H1 (cell line): ENCODE results near the gene SMARCC1. TPM values are rescaled to one million over a fixed set of nuclear protein-coding genes. Genes with fewer than 3 reads are reported as not detected.

Experiments
- CTCF ChIA-PET: fragments of 300-600 bp; sonication (Branson Sonifier 250); formaldehyde crosslinking; loops from one replicate; lab custom pipeline; 2021; ENCODE audit not compliant: partially characterized antibody; lab: Charles Lee
- POLR2A ChIA-PET: fragments of 300-600 bp; sonication (Branson Sonifier 250); formaldehyde crosslinking; loops from one replicate; lab custom pipeline; 2021; ENCODE audit warnings: inconsistent platforms; ENCODE audit not compliant: partially characterized antibody; lab: Charles Lee
- DNase-seq, 2 experiments: peaks; one replicate each; pipeline versions ENCODE4 v3.0.0 to v3.0.0-alpha.2; 2010 to 2022; ENCODE audit warnings: low spot score in 2 of 2, low read depth in 1 of 2, mixed read lengths in 1 of 2
- FAIRE-seq: peaks from 2 replicates; lab custom pipeline; 2011; peaks lifted over from hg19 to GRCh38; lab: Jason Lieb, UNC
- H2AFZ ChIP-seq: 2 replicates; pipeline ENCODE4 v1.8.1; 2012; ENCODE audit warnings: low read length, inconsistent platforms
- H2AK5ac ChIP-seq: 2 replicates; pipeline ENCODE4 v1.6.1; 2013; ENCODE audit warnings: low read depth, low read length
- H2BK120ac ChIP-seq: replicated peaks from 2 replicates; pipeline ENCODE3; 2013; ENCODE audit warnings: low read depth, low read length, inconsistent platforms
- H2BK12ac ChIP-seq: 2 replicates; pipeline ENCODE4 v1.6.1; 2013; ENCODE audit warnings: low read depth, low read length
- H2BK15ac ChIP-seq: 2 replicates; pipeline ENCODE4 v1.6.1; 2013; ENCODE audit warnings: low read length
- H2BK20ac ChIP-seq: 2 replicates; pipeline ENCODE4 v1.6.1; 2013; ENCODE audit warnings: low read length
- H2BK5ac ChIP-seq: 2 replicates; pipeline ENCODE4 v1.6.1; 2013; ENCODE audit warnings: low read depth, low read length
- H3K14ac ChIP-seq: 2 replicates; pipeline ENCODE4 v1.6.1; 2013; ENCODE audit warnings: inconsistent platforms; ENCODE audit not compliant: insufficient read length
- H3K18ac ChIP-seq: 2 replicates; pipeline ENCODE4 v1.6.1; 2013; ENCODE audit warnings: low read length; ENCODE audit errors: extremely low read depth
- H3K23ac ChIP-seq: 2 replicates; pipeline ENCODE4 v1.6.1; 2013; ENCODE audit warnings: inconsistent platforms; ENCODE audit not compliant: insufficient read length
- H3K23me2 ChIP-seq: 2 replicates; pipeline ENCODE4 v1.6.1; 2013; ENCODE audit warnings: low read depth, low read length
- H3K27ac ChIP-seq: 2 replicates; pipeline ENCODE4 v1.6.1; 2011; ENCODE audit warnings: low read depth, low read length, inconsistent platforms
- H3K27me3 ChIP-seq, 4 experiments: replicated peaks in 1 of 4; 1 replicate in 1 of 4; 2 replicates in 3 of 4; pipeline versions ENCODE4 v1.6.1 to v1.8.1; 2011 to 2013; ENCODE audit warnings: low read length in 3 of 4, mild to moderate bottlenecking in 3 of 4, inconsistent platforms in 2 of 4, mixed read lengths in 2 of 4, moderate library complexity in 1 of 4; ENCODE audit not compliant: control insufficient read depth in 3 of 4, insufficient read depth in 3 of 4; ENCODE audit errors: extremely low read depth in 1 of 4
- H3K36me3 ChIP-seq, 4 experiments: 2 replicates each; pipeline versions ENCODE4 v1.6.1 to v1.8.1; 2011 to 2013; ENCODE audit warnings: mild to moderate bottlenecking in 4 of 4, low read length in 3 of 4, moderate library complexity in 2 of 4, control low read depth in 1 of 4, inconsistent platforms in 1 of 4; ENCODE audit not compliant: insufficient read depth in 4 of 4, control insufficient read depth in 2 of 4
- H3K4ac ChIP-seq: replicated peaks from 2 replicates; pipeline ENCODE3; 2013; ENCODE audit warnings: low read length, low read depth, mixed read lengths, inconsistent platforms; ENCODE audit not compliant: insufficient read length
- H3K4me1 ChIP-seq, 4 experiments: replicated peaks in 1 of 4; 1 replicate in 1 of 4; 2 replicates in 3 of 4; pipeline versions ENCODE4 v1.6.1 to v1.8.1; 2011 to 2013; ENCODE audit warnings: low read length in 3 of 4, inconsistent platforms in 2 of 4, mixed read lengths in 1 of 4; ENCODE audit not compliant: insufficient read depth in 4 of 4, control insufficient read depth in 3 of 4
- H3K4me2 ChIP-seq, 2 experiments: 2 replicates each; pipeline versions ENCODE4 v1.6.1 to v1.8.1; 2011 to 2013; ENCODE audit warnings: low read depth in 2 of 2, low read length in 2 of 2, control low read depth in 1 of 2, inconsistent platforms in 1 of 2, mild to moderate bottlenecking in 1 of 2; ENCODE audit not compliant: insufficient read depth in 1 of 2
- H3K4me3 ChIP-seq, 4 experiments: fragments of 200-600, 300-600 bp in 1 of 4; sonication (generic), shearing (Covaris generic), sonication (Bioruptor Twin) in 1 of 4; 2 replicates each; pipeline versions ENCODE4 v1.5.1 to v1.8.1; 2011 to 2016; ENCODE audit warnings: low read length in 4 of 4, low read depth in 3 of 4, control low read depth in 2 of 4, inconsistent platforms in 2 of 4, mild to moderate bottlenecking in 2 of 4, mixed read lengths in 1 of 4, moderate library complexity in 1 of 4; ENCODE audit not compliant: insufficient read depth in 2 of 4; ENCODE audit errors: extremely low read depth in 1 of 4
- H3K56ac ChIP-seq: replicated peaks from 2 replicates; pipeline ENCODE3; 2013; ENCODE audit warnings: low read depth, mild to moderate bottlenecking, mixed read lengths, low read length, inconsistent platforms; ENCODE audit not compliant: insufficient read length
- H3K79me1 ChIP-seq: 2 replicates; pipeline ENCODE4 v1.6.1; 2013; ENCODE audit warnings: low read depth, low read length, control low read depth
- H3K79me2 ChIP-seq, 2 experiments: 2 replicates each; pipeline versions ENCODE4 v1.6.1 to v1.8.1; 2012 to 2013; ENCODE audit warnings: low read length in 2 of 2, mild to moderate bottlenecking in 2 of 2, inconsistent platforms in 1 of 2; ENCODE audit not compliant: insufficient read depth in 2 of 2, control insufficient read depth in 1 of 2
- H3K9ac ChIP-seq, 4 experiments: replicated peaks in 1 of 4; 1 replicate in 1 of 4; 2 replicates in 3 of 4; pipeline versions ENCODE4 v1.6.1 to v1.8.1; 2011 to 2013; ENCODE audit warnings: low read depth in 3 of 4, low read length in 3 of 4, control low read depth in 2 of 4, mild to moderate bottlenecking in 2 of 4, moderate library complexity in 2 of 4, inconsistent platforms in 1 of 4; ENCODE audit errors: extremely low read depth in 1 of 4
- H3K9me3 ChIP-seq, 2 experiments: 2 replicates each; pipeline versions ENCODE4 v1.6.1 to v1.8.1; 2012 to 2013; ENCODE audit warnings: mild to moderate bottlenecking in 2 of 2, moderate library complexity in 2 of 2, control low read depth in 1 of 2, inconsistent platforms in 1 of 2, low read depth in 1 of 2, low read length in 1 of 2, mixed read lengths in 1 of 2; ENCODE audit not compliant: insufficient read depth in 2 of 2
- H4K20me1 ChIP-seq, 2 experiments: replicated peaks in 1 of 2; 2 replicates each; pipeline versions ENCODE3 to v1.8.1; 2011 to 2013; ENCODE audit warnings: inconsistent platforms in 2 of 2, low read length in 2 of 2, mild to moderate bottlenecking in 1 of 2; ENCODE audit not compliant: insufficient read depth in 2 of 2, control insufficient read depth in 1 of 2
- H4K5ac ChIP-seq: 2 replicates; pipeline ENCODE4 v1.6.1; 2013; ENCODE audit warnings: low read length, low read depth, mixed read lengths, inconsistent platforms; ENCODE audit not compliant: insufficient read length
- H4K8ac ChIP-seq: 2 replicates; pipeline ENCODE4 v1.8.0; 2013; ENCODE audit warnings: mild to moderate bottlenecking, moderate library complexity, low read length, inconsistent platforms; ENCODE audit not compliant: insufficient read depth; ENCODE audit errors: extremely low read depth
- H4K91ac ChIP-seq: replicated peaks from 2 replicates; pipeline ENCODE3; 2013; ENCODE audit warnings: low read length, mixed read lengths, inconsistent platforms; ENCODE audit not compliant: insufficient read length
- BRCA1 ChIP-seq: IDR thresholded peaks from 2 replicates; pipeline ENCODE4 v1.6.1; 2012; ENCODE audit warnings: low read depth, low read length, improper control_type of control experiment
- CHD2 ChIP-seq: IDR thresholded peaks from 2 replicates; pipeline ENCODE4 v1.6.1; 2012; ENCODE audit warnings: low read length, improper control_type of control experiment
- CTBP2 ChIP-seq: IDR thresholded peaks from 2 replicates; pipeline ENCODE4 v1.7.0; 2011; ENCODE audit warnings: borderline replicate concordance, mild to moderate bottlenecking, moderate library complexity, mixed read lengths, low read length; ENCODE audit not compliant: insufficient read depth, insufficient read length
- FOSL1 ChIP-seq: IDR thresholded peaks from 2 replicates; pipeline ENCODE4 v1.6.1; 2011; ENCODE audit warnings: mild to moderate bottlenecking, low read depth, low read length, moderate library complexity; ENCODE audit not compliant: insufficient read depth
- KDM4A ChIP-seq: IDR thresholded peaks from one replicate; pipeline ENCODE4 v1.7.1; 2012; ENCODE audit warnings: low read depth, mild to moderate bottlenecking, moderate library complexity, low read length, inconsistent platforms; ENCODE audit not compliant: severe bottlenecking
- MAFK ChIP-seq: IDR thresholded peaks from 2 replicates; pipeline ENCODE4 v1.6.1; 2012; ENCODE audit warnings: low read depth, mild to moderate bottlenecking, improper control_type of control experiment, low read length
- MAX ChIP-seq: IDR thresholded peaks from 2 replicates; pipeline ENCODE4 v1.6.1; 2012; ENCODE audit warnings: inconsistent platforms
- NANOG ChIP-seq: IDR thresholded peaks from 2 replicates; pipeline ENCODE4 v1.6.1; 2011; ENCODE audit warnings: low read length, low read depth, mild to moderate bottlenecking, inconsistent platforms; ENCODE audit not compliant: insufficient read depth, poor library complexity, severe bottlenecking
- NRF1 ChIP-seq: IDR thresholded peaks from 2 replicates; pipeline ENCODE4 v1.6.1; 2011; ENCODE audit warnings: mild to moderate bottlenecking, low read depth, low read length, improper control_type of control experiment
- POU5F1 ChIP-seq: IDR thresholded peaks from 2 replicates; pipeline ENCODE4 v1.6.1; 2011; ENCODE audit warnings: low read depth, mild to moderate bottlenecking, low read length, moderate library complexity
- RBBP5 ChIP-seq: IDR thresholded peaks from 2 replicates; pipeline ENCODE4 v1.7.1; 2012; ENCODE audit warnings: low read depth, mild to moderate bottlenecking, inconsistent platforms, low read length, moderate library complexity, borderline replicate concordance
- RFX5 ChIP-seq: IDR thresholded peaks from 2 replicates; pipeline ENCODE4 v1.6.1; 2011; ENCODE audit warnings: low read depth, low read length, improper control_type of control experiment, borderline replicate concordance
- SP4 ChIP-seq: IDR thresholded peaks from 2 replicates; pipeline ENCODE4 v1.6.1; 2012; ENCODE audit warnings: low read length, inconsistent platforms
- ZNF274 ChIP-seq: IDR thresholded peaks from 2 replicates; pipeline ENCODE4 v1.7.0; 2012; ENCODE audit warnings: low read length, borderline replicate concordance; ENCODE audit errors: extremely low read depth
- WGBS, 2 experiments: shearing (Covaris generic) in 1 of 2; methylation state at CpG; one replicate each; pipeline versions ENCODE4 v1.1.6 to v1.1.7; 2013 to 2015; ENCODE audit warnings: low lambda C conversion rate in 2 of 2, mixed read lengths in 2 of 2, inconsistent platforms in 1 of 2, low coverage in 1 of 2, missing lambda C conversion rate in 1 of 2; ENCODE audit not compliant: insufficient replicate concordance in 2 of 2, insufficient coverage in 1 of 2, insufficient read length in 1 of 2; ENCODE audit errors: extremely low coverage in 1 of 2, missing lambda C conversion rate in 1 of 2; 5-methylcytosine and 5-hydroxymethylcytosine counted together
- polyA plus RNA-seq, 7 experiments: library from polyadenylated mRNA; depleted of rRNA in 3 of 7; stranded (reverse) in 5 of 7; unstranded in 2 of 7; fragments of >200 nt in 5 of 7; fragments of 200-250 nt in 2 of 7; gene quantifications; 1 replicate in 5 of 7; 2 replicates in 1 of 7; 4 replicates in 1 of 7; pipeline versions ENCODE4 v1.2.1 to v1.2.3, GENCODE V29; 2011 to 2013; ENCODE audit warnings: missing spikeins in 2 of 7, mixed read lengths in 2 of 7
- total RNA-seq: library from RNA; stranded (reverse); fragmentation: NEBNext Ultra II Directional; extraction: Animal tissue kit (Norgen Biotek cat#: 25700); gene quantifications from 2 replicates; pipeline ENCODE4 v1.2.1, GENCODE V29; 2021

SMARCC1 gene
- total and polyA plus RNA-seq, 2 of the 8 experiments (the other 6 are each of a cell fraction or from before 2014, with no cell fraction given): 64.1 to 335 TPM

GRCh38 chr3:47712398-47712797 is 69.3 kb downstream of the SMARCC1 start:
- Histone ChIP-seq H3K18ac (no peak overlapping the region), H3K23me2 (no peaks in the 10 kb centered on the region; the same call in 1 of the 2 replicates), H4K91ac (no peak overlapping the region), H3K79me2 (peaks cover 0 to 34% of the 10 kb centered on the region in 2 experiments; a peak in 2 of 4 replicates), H2AFZ (no peak overlapping the region), H3K27ac (no peak overlapping the region), H3K79me1 (no peaks in the 10 kb centered on the region), H4K20me1 (peaks cover 3 to 4% of the 10 kb centered on the region in 2 experiments), H3K36me3 (peaks cover 33 to 88% (median 65%) of the 10 kb centered on the region in 4 experiments), H3K4me1 (no peaks in the 10 kb centered on the region), H3K23ac (no peak overlapping the region), H3K4me3 (no peak overlapping the region), H4K8ac (no peak overlapping the region), H3K56ac (no peak overlapping the region), H3K4ac (no peak overlapping the region), H3K9ac (no peak overlapping the region), H3K14ac (no peak overlapping the region), H2BK12ac (no peak overlapping the region), H3K4me2 (no peak overlapping the region), H3K9me3 (no peaks in the 10 kb centered on the region), H2BK20ac (no peak overlapping the region), H4K5ac (no peak overlapping the region), H2AK5ac (no peak overlapping the region), H2BK5ac (no peak overlapping the region), H2BK120ac (no peak overlapping the region), H3K27me3 (no peaks in the 10 kb centered on the region), H2BK15ac (no peak overlapping the region)
- ChIA-PET CTCF (interaction anchor here (0.6 to 1.3 kb wide), 2 partner anchors 27 to 88 kb away, joined by 5 to 6 read pairs; no protein-coding TSS in a partner anchor), POLR2A (no interaction called here)
- FAIRE-seq (no peak), DNase-seq (no peak)
- TF ChIP-seq CHD2 (no peak), SP4 (no peak), ZNF274 (no peak), KDM4A (no peak), FOSL1 (no peak), MAFK (no peak), RBBP5 (no peak), BRCA1 (no peak), MAX (no peak), CTBP2 (no peak), NRF1 (no peak), RFX5 (no peak), POU5F1 (no peak), NANOG (no peak)
- 92% methylated on average over 2 of the region's 2 CpGs; no CpG with 5 or more reads in 1 of the 2 experiments for WGBS, 2 experiments
